Panc1 (cell line): ENCODE results near the gene IFTAP. TPM values are rescaled to one million over a fixed set of nuclear protein-coding genes. Genes with fewer than 3 reads are reported as not detected.

Experiments used
- ATAC-seq: fragments of 200-7000 bp; cut with Tn5 transposase; 2 replicates; pipeline ENCODE4 v1.9.1; 2020; ENCODE audit warnings: mild to moderate bottlenecking, moderate library complexity
- BruUV-seq: library from RNA; stranded (reverse); fragments of 400-500 nt; replicated peaks from 2 replicates; lab custom pipeline; 2021; lab: Mats Ljungman, UMichigan
- CTCF ChIA-PET: fragments of 300-600 bp; sonication (Branson Sonifier 250); formaldehyde crosslinking; loops from one replicate; lab custom pipeline; 2022; ENCODE audit warnings: antibody characterized with exemption; lab: Charles Lee
- POLR2A ChIA-PET: fragments of 300-600 bp; sonication (Branson Sonifier 250); formaldehyde crosslinking; loops from one replicate; lab custom pipeline; 2022; ENCODE audit warnings: antibody characterized with exemption; lab: Charles Lee
- DNase-seq: peaks from one replicate; pipeline ENCODE4 v3.0.0-alpha.2; 2010; ENCODE audit warnings: low read depth, low spot score
- H3K27ac ChIP-seq: 2 replicates; pipeline ENCODE4 v1.5.1; 2011; ENCODE audit warnings: mild to moderate bottlenecking, low read length, inconsistent platforms
- H3K27me3 ChIP-seq: fragments of 200-500 bp; sonication (Bioruptor generic); 2 replicates; pipeline ENCODE4 v1.6.0; 2014; ENCODE audit warnings: low read length, inconsistent platforms; ENCODE audit not compliant: control insufficient read depth, insufficient read depth
- H3K36me3 ChIP-seq: fragments of 200-500 bp; sonication (Bioruptor generic); 2 replicates; pipeline ENCODE4 v1.5.1; 2014; ENCODE audit warnings: inconsistent platforms, mild to moderate bottlenecking, low read length, moderate library complexity; ENCODE audit not compliant: control insufficient read depth, insufficient read depth
- H3K4me1 ChIP-seq: 2 replicates; pipeline ENCODE4 v1.5.1; 2011; ENCODE audit warnings: inconsistent platforms, mild to moderate bottlenecking, low read length, moderate library complexity; ENCODE audit not compliant: control insufficient read depth, insufficient read depth
- H3K4me3 ChIP-seq, 2 experiments: 2 replicates each; pipeline ENCODE4 v1.5.1; 2011 to 2012; ENCODE audit warnings: low read depth in 2 of 2, low read length in 2 of 2, mild to moderate bottlenecking in 2 of 2, inconsistent platforms in 1 of 2, moderate library complexity in 1 of 2
- H3K9me3 ChIP-seq: fragments of 200-500 bp; sonication (Bioruptor generic); 2 replicates; pipeline ENCODE4 v1.5.1; 2014; ENCODE audit warnings: low read depth, mild to moderate bottlenecking, inconsistent platforms, low read length, moderate library complexity; ENCODE audit not compliant: control insufficient read depth, insufficient read depth
- CTCF ChIP-seq: fragments of 450-650 bp; IDR thresholded peaks from 2 replicates; pipeline ENCODE4 v1.5.1; 2017; ENCODE audit warnings: mild to moderate bottlenecking
- POLR2AphosphoS5 ChIP-seq: IDR thresholded peaks from 2 replicates; pipeline ENCODE4 v1.6.1; 2012; ENCODE audit warnings: mild to moderate bottlenecking, low read depth, low read length, moderate library complexity
- SIN3A ChIP-seq: IDR thresholded peaks from 2 replicates; pipeline ENCODE4 v1.6.1; 2012; ENCODE audit warnings: low read depth, mild to moderate bottlenecking, low read length, moderate library complexity, borderline replicate concordance; ENCODE audit not compliant: insufficient read depth
- TCF7L2 ChIP-seq: IDR thresholded peaks from 2 replicates; pipeline ENCODE4 v1.6.1; 2011; ENCODE audit warnings: mild to moderate bottlenecking, low read depth, low read length, inconsistent platforms
- in situ Hi-C: cut with HindIII; loops from 2 replicates; pipeline ENCODE4 v1.10.0; 2016; ENCODE audit warnings: low sequenced_read_pairs, low pct_unique_long_range_greater_than_20kb
- intact Hi-C: fragments of 100-400 bp; cut with micrococcal nuclease; formaldehyde crosslinking; loops from one replicate; pipeline ENCODE4 v1.10.0; 2022; ENCODE audit not compliant: unreplicated experiment
- total RNA-seq: library from RNA; stranded (reverse); gene quantifications from one replicate; pipeline ENCODE4 v1.2.1, GENCODE V29; 2021; ENCODE audit not compliant: unreplicated experiment
- TF ChIP-seq, protein P1 (sequence below), 2 experiments: IDR thresholded peaks; 2 replicates each; pipeline ENCODE4 v1.6.1; 2011 to 2012; ENCODE audit warnings: low read depth in 2 of 2, control low read depth in 1 of 2, low read length in 1 of 2, mild to moderate bottlenecking in 1 of 2, moderate library complexity in 1 of 2; ENCODE audit not compliant: insufficient read depth in 1 of 2

The IFTAP gene
- total RNA-seq, 1 experiment from 2014 or later = 18.2 TPM

DNA sequence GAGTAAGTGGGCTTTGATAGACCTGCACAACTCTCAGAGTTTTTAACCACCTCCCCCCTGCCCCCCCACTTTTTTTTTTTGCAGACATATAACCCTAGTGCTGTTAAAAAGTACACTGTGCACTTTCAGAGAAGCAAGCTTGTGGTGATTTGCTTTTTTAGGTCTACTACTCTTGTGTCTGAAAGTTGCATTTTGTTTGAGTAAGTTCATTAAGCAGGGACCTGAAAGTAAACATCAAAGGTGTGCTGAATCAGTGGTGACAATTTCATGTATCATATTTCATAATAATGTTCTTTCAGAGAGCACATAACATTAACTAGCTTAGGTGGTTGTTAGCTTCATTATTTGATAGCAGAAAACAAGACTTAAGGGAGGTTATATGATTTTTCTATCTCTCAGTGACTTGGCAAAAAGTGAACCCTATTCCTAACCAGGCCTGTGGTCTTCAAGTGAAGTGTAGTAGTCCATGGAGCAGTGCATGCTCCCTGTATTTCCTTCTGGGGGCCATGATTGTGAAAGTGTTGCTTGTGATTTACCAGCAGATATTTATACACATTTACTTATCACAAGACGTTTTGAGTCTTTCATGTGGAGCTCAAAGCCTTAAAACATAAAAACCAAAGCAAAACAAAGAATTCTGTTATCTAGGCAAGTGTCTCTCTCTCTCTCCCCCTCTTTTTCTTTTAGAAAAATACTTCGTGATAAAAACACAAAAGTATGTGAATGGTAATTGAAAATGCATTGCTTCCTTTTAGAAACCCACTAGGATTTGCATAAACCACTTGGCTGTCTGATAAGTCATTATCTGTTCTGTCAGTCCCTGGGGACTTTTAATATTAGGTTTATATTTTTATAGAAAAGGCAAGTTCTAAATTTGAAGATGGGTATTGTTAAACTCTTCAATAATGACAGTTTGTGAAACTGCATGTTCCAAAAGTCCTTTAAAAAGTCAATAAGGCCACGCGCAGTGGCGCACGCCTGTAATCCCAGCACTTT, 11.2 kb downstream of the IFTAP start:
- intact Hi-C loops (no loop called here), in situ Hi-C loops (no loop called here)
- H3K4me1 ChIP-seq = no peaks in the 10 kb centered on the region
- no peak overlapping the region for H3K4me3 ChIP-seq
- CTCF ChIA-PET = no interaction called here
- ATAC-seq = no peak
- no peak for DNase-seq
- TF ChIP-seq TCF7L2 (no peak), SIN3A (no peak), CTCF (no peak), POLR2AphosphoS5 (no peak)
- TF ChIP-seq, protein P1, sequence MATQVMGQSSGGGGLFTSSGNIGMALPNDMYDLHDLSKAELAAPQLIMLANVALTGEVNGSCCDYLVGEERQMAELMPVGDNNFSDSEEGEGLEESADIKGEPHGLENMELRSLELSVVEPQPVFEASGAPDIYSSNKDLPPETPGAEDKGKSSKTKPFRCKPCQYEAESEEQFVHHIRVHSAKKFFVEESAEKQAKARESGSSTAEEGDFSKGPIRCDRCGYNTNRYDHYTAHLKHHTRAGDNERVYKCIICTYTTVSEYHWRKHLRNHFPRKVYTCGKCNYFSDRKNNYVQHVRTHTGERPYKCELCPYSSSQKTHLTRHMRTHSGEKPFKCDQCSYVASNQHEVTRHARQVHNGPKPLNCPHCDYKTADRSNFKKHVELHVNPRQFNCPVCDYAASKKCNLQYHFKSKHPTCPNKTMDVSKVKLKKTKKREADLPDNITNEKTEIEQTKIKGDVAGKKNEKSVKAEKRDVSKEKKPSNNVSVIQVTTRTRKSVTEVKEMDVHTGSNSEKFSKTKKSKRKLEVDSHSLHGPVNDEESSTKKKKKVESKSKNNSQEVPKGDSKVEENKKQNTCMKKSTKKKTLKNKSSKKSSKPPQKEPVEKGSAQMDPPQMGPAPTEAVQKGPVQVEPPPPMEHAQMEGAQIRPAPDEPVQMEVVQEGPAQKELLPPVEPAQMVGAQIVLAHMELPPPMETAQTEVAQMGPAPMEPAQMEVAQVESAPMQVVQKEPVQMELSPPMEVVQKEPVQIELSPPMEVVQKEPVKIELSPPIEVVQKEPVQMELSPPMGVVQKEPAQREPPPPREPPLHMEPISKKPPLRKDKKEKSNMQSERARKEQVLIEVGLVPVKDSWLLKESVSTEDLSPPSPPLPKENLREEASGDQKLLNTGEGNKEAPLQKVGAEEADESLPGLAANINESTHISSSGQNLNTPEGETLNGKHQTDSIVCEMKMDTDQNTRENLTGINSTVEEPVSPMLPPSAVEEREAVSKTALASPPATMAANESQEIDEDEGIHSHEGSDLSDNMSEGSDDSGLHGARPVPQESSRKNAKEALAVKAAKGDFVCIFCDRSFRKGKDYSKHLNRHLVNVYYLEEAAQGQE (IDR thresholded peaks at IDR 0.05; ENCODE audit: insufficient read depth in 1 of 2, low read depth in 2 of 2, low read length in 1 of 2) = no peak
- H3K36me3 ChIP-seq = no peaks in the 10 kb centered on the region
- no peaks in the 10 kb centered on the region for H3K27me3 ChIP-seq
- H3K27ac ChIP-seq = no peak overlapping the region
- no TSS peak for BruUV-seq
- no peaks in the 10 kb centered on the region for H3K9me3 ChIP-seq
- POLR2A ChIA-PET = no interaction called here

DNA sequence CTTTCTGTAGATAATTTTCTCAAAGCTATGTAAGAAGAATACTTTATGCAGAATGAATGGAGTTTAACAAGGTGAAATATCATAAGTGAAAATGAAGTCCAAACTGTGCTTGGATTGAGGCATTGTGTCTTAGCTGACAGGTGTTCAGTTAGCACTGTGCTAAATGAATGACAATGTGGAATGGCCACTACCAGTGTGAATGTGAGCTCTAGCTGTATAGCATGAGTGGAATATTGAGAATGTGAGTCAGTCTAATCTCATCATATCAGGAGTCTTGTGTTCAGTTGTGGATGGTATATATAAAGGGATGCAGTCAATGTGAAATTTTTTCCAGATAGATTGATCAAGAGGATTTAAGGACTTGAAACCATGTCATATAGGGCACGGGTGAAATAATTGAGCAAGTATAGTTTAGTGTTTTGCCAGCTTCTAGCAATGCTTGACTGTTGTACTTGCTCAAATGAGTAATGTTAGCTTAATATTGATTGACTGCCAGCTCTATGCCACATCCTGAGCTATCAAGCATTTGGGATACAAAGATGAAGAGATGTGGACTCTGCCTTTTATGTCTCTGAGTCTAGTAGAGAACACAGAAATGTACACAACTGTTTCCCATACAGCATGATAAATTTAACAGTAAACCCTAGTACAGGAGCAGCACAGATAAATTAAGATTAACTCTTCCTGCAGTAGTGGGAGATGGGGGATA, 14.3 kb downstream of the IFTAP start:
- ChIA-PET CTCF (no interaction called here), POLR2A (no interaction called here)
- DNase-seq = no peak
- no peaks in the 10 kb centered on the region for H3K4me1 ChIP-seq
- no peaks in the 10 kb centered on the region for H3K36me3 ChIP-seq
- TF ChIP-seq POLR2AphosphoS5 (no peak), SIN3A (no peak), CTCF (no peak), TCF7L2 (no peak)
- TF ChIP-seq, protein P1 (IDR thresholded peaks at IDR 0.05; ENCODE audit: insufficient read depth in 1 of 2, low read depth in 2 of 2, low read length in 1 of 2) = no peak
- in situ Hi-C loops = no loop called here
- intact Hi-C loops = no loop called here
- H3K27me3 ChIP-seq = no peaks in the 10 kb centered on the region
- no TSS peak for BruUV-seq
- no peaks in the 10 kb centered on the region for H3K9me3 ChIP-seq
- H3K4me3 ChIP-seq = no peak overlapping the region
- no peak overlapping the region for H3K27ac ChIP-seq
- no peak for ATAC-seq
